Measurements from ENCODE around the gene PTPRR. TPM values are rescaled to one million over a fixed set of nuclear protein-coding genes. Genes with fewer than 3 reads are reported as not detected.

PTPRR gene
- total RNA-seq, 4 donors from 2014 or later, result 0.24 to 0.95 (median 0.30) TPM

DNA sequence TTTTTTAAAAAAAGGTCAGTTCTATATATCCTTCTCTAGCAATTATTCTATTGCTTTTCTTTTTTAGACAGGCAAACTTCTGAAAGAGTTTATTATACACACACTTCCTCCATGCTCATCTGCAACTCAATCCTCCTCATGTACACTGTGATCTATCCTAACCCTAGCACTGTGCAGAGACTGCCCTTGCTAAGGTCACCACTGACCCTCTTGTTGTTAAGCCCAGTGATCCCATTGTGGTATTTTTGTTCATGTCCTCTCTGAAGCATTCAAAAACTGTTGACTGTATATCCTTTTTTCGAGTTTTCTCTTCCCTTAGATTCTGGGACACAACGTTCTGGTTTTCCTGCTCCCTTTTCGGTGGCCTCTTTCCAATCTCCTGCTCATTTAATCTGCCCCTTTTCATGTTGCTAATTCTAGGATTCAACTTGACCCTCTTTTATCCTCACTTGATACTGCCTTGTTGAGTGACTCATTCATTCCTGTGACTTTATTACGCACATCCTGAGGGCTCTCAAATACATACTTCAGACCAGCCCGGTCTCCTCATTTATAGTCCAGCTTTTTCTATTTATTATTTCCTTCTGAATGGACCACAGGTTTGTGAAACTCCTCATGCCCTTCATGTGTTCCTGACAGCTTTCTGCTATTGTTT, 229.4 kb downstream of the PTPRR start:
- TF ChIP-seq, protein P1, sequence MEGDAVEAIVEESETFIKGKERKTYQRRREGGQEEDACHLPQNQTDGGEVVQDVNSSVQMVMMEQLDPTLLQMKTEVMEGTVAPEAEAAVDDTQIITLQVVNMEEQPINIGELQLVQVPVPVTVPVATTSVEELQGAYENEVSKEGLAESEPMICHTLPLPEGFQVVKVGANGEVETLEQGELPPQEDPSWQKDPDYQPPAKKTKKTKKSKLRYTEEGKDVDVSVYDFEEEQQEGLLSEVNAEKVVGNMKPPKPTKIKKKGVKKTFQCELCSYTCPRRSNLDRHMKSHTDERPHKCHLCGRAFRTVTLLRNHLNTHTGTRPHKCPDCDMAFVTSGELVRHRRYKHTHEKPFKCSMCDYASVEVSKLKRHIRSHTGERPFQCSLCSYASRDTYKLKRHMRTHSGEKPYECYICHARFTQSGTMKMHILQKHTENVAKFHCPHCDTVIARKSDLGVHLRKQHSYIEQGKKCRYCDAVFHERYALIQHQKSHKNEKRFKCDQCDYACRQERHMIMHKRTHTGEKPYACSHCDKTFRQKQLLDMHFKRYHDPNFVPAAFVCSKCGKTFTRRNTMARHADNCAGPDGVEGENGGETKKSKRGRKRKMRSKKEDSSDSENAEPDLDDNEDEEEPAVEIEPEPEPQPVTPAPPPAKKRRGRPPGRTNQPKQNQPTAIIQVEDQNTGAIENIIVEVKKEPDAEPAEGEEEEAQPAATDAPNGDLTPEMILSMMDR (IDR thresholded peaks at IDR 0.05), result no peak
- no peak for ATAC-seq (ENCODE audit: low FRiP score)

DNA sequence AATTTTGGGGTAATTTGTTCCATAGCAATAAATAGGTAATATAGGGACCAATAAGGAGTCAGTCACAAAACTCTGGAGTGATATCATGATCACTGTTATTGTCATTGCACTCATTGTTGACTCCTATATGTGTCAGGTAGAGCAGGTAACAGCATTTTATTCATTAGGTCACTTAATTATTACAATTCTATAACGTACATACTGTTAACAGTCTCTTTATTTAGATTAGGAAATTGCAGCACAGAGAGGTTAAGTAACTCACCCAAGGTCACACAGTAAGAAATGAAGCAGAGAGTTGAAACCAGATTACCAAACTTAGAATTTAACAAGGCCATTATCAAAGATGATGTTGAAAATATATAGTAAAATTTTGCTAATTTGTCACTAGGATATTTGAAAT, 233.6 kb downstream of the PTPRR start:
- DNase-seq (ENCODE audit: low spot score), result no peak
- no peak for ATAC-seq (ENCODE audit: low FRiP score)
- TF ChIP-seq, protein P1 (IDR thresholded peaks at IDR 0.05), result no peak

More for the DNA sequence above, 229.4 kb downstream of the PTPRR start:
- DNase-seq (ENCODE audit: low spot score), result no peak

DNA sequence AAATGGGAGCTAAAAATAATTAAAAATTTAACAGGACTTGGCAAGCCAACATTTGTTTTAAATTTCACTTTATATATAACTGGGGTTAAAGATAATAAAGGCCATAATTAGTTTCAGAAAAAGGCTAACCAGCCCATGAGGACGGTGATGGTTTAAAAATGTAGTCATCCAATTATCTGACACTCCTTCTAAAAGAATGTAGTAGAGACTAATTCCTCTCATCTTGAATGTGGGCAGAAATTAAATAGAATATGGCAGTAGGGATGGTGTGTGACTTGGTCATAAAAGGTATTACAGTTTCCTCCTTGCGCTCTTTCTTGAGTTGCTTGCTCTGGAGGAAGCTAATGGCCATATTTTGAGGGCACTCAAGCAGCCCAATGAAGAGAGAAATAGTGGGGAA, 234.2 kb downstream of the PTPRR start:
- ATAC-seq (ENCODE audit: low FRiP score) (no peak), DNase-seq (ENCODE audit: low spot score) (no peak)
- TF ChIP-seq, protein P1 (IDR thresholded peaks at IDR 0.05), result no peak

DNA sequence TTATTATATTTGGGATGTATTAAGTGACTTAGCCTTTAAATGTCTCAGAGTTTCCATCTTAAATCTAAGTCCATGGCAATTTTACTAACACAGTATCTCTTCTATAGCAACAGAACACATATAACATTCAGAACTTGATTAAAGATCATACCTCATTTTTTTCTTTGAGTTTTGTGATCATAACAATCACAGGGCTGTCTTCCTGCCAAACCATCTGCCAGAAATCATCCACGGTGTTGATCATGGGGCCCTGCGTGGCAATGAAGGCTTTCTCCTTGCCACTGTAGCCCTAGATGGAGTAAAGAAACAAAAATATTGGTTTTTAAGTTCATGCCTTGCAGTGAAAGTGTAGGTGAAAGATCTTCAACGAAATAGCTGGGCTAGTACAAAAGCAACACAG, 236.6 kb downstream of the PTPRR start:
- TF ChIP-seq, protein P1 (IDR thresholded peaks at IDR 0.05), result no peak
- no peak for ATAC-seq (ENCODE audit: low FRiP score)
- DNase-seq (ENCODE audit: low spot score), result no peak

DNA sequence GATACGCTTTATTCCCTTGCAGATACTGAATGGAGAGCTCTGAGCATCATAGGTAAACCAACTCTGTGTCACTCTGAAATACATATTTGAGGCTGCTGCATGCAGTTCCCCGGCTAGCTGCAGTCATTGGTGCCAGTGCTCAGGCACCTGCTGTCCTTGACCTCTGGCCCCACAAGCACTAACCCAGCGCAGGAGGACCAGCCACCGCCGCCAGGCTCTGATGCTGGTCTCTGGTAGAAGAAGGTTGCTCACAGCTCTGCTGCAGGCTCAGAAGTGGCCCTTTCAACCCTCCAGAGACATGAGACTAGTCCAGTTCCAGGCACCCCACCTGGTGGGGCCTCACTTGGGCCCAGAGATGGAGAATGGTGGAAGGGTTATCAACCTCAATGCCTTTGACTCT, 248.8 kb downstream of the PTPRR start:
- DNase-seq (ENCODE audit: low spot score), result no peak
- TF ChIP-seq, protein P1 (IDR thresholded peaks at IDR 0.05), result no peak
- ATAC-seq (ENCODE audit: low FRiP score), result no peak

DNA sequence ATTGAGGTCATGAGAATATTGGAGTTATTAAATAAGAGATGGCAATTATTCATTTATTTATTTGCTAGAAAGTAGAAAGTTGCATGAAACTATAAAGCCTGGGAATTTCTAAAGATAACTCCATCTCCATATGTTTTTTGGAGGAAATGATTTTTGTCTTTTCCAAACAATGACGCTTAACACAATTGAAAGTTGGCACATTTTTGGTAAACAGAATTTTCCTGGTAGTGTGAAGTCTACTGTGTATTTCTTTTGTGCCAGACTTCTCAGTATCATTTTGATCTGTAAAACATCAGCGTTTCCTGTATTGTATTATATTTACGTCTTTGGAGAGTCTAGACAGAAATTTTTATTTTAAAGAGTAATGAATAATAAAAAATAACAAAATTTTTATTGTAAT, 249.6 kb downstream of the PTPRR start:
- DNase-seq (ENCODE audit: low spot score), result no peak
- ATAC-seq (ENCODE audit: low FRiP score), result no peak
- TF ChIP-seq, protein P1 (IDR thresholded peaks at IDR 0.05), result no peak

DNA sequence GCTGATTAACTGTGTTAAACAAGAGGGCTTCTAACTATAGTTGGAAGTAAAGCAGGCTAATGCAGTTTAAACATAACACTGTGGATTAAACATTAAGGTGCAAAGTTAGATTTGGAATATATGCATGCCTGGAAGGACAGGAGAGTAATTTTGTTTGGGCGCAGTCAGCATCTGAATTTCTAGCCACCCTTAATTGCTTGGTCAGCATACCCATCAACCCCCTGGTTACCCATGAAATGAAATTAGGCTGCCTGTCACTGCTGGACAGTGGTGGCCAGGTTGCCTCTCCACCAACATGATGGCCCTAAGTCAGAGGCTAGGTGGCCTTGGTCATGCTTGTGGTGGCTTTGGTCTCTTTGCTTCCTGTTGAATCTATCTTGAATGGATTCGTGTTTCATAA, 253.3 kb downstream of the PTPRR start:
- TF ChIP-seq, protein P1 (IDR thresholded peaks at IDR 0.05), result no peak
- no peak for DNase-seq (ENCODE audit: low spot score)
- no peak for ATAC-seq (ENCODE audit: low FRiP score)
